Hepatocyte (in vitro differentiated cells): ENCODE results near the gene SIPA1. TPM values are rescaled to one million over a fixed set of nuclear protein-coding genes. Genes with fewer than 3 reads are reported as not detected.

ENCODE experiments used
- DNase-seq: peaks from one replicate; pipeline ENCODE4 v3.0.0-alpha.2; 2016; ENCODE audit warnings: low spot score
- H2AFZ ChIP-seq: fragments of 200-600 bp; sonication (generic); 2 replicates; pipeline ENCODE4 v1.6.0; 2016; ENCODE audit warnings: antibody characterized with exemption, mild to moderate bottlenecking
- H3K27ac ChIP-seq: fragments of 200-600 bp; sonication (generic); 2 replicates; pipeline ENCODE4 v1.5.1; 2016; ENCODE audit warnings: mild to moderate bottlenecking
- H3K27me3 ChIP-seq: fragments of 200-600 bp; sonication (generic); 2 replicates; pipeline ENCODE4 v1.6.1; 2016
- H3K36me3 ChIP-seq: fragments of 200-600 bp; sonication (generic); replicated peaks from 2 replicates; pipeline ENCODE4 v1.5.1; 2016; ENCODE audit warnings: low read depth; ENCODE audit not compliant: insufficient read depth
- H3K4me1 ChIP-seq: fragments of 200-600 bp; sonication (generic); 2 replicates; pipeline ENCODE4 v1.5.1; 2016; ENCODE audit warnings: mild to moderate bottlenecking, moderate library complexity; ENCODE audit not compliant: insufficient read depth
- H3K4me2 ChIP-seq: fragments of 200-600 bp; sonication (generic); 2 replicates; pipeline ENCODE4 v1.6.0; 2016
- H3K4me3 ChIP-seq: fragments of 200-600 bp; sonication (generic); 2 replicates; pipeline ENCODE4 v1.5.1; 2016; ENCODE audit warnings: mild to moderate bottlenecking
- H3K79me2 ChIP-seq: fragments of 200-600 bp; sonication (generic); 2 replicates; pipeline ENCODE4 v1.6.0; 2017; ENCODE audit warnings: mild to moderate bottlenecking
- H3K9me2 ChIP-seq: fragments of 200-600 bp; sonication (generic); replicated peaks from 2 replicates; pipeline ENCODE4 v1.6.0; 2017; ENCODE audit warnings: mild to moderate bottlenecking; ENCODE audit not compliant: insufficient read depth
- H3K9me3 ChIP-seq: fragments of 200-600 bp; sonication (generic); 2 replicates; pipeline ENCODE4 v1.5.1; 2016; ENCODE audit warnings: low read depth, mild to moderate bottlenecking
- H4K20me1 ChIP-seq: fragments of 200-600 bp; sonication (generic); 2 replicates; pipeline ENCODE4 v1.6.0; 2016; ENCODE audit warnings: mild to moderate bottlenecking; ENCODE audit not compliant: insufficient read depth, poor library complexity, severe bottlenecking
- EZH2 ChIP-seq: fragments of 200-600 bp; sonication (generic); IDR thresholded peaks from 2 replicates; pipeline ENCODE4 v1.6.1; 2016; ENCODE audit warnings: antibody characterized with exemption, mild to moderate bottlenecking, borderline replicate concordance
- EZH2phosphoT487 ChIP-seq: fragments of 200-600 bp; sonication (generic); IDR thresholded peaks from one replicate; pipeline ENCODE4 v1.6.1; 2018; ENCODE audit warnings: antibody characterized with exemption, mild to moderate bottlenecking, low read depth, moderate library complexity; ENCODE audit not compliant: unreplicated experiment, severe bottlenecking
- WGBS: methylation state at CpG from one replicate; pipeline ENCODE4 v1.1.6; 2016; ENCODE audit warnings: low lambda C conversion rate; ENCODE audit errors: missing lambda C conversion rate; 5-methylcytosine and 5-hydroxymethylcytosine counted together
- polyA plus RNA-seq: library from polyadenylated mRNA; unstranded; fragments of >200 nt; fragmentation: Nextera tagmentation; extraction: Ambion mirVana; gene quantifications from 2 replicates; pipeline ENCODE4 v1.2.1, GENCODE V29; 2016
- total RNA-seq: library from RNA; depleted of rRNA; stranded (reverse); fragments of >200 nt; gene quantifications from 2 replicates; pipeline ENCODE4 v1.2.3, GENCODE V29; 2014
- TF ChIP-seq, protein P1 (sequence below): fragments of 200-600 bp; sonication (generic); IDR thresholded peaks from 2 replicates; pipeline ENCODE4 v1.5.1; 2016; ENCODE audit warnings: antibody characterized with exemption, mild to moderate bottlenecking; ENCODE audit not compliant: poor library complexity

The SIPA1 gene
- total and polyA plus RNA-seq, 2 experiments from 2014 or later = 15.6 to 42.9 TPM

DNA sequence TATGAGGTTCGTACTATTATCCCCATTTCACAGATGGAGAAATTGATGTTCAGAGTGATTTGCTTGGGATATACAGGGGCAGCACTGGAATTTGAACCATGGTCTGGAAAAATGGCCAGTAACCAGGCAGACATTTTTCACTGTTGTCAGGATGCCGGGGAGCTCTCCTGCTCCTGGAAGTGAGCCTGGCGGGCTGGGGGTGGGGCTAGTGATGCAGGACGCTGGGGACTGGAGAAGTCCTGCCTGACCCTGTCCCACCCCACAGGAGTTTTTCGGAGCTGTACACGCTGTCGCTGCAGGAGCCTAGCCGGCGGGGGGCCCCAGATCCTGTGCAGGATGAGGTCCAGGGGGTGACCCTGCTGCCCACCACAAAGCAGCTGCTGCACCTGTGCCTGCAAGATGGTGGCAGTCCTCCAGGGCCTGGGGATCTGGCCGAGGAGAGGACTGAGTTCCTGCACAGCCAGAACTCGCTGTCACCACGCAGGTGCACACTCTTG lies 11.1 kb downstream of the SIPA1 start:
- Histone ChIP-seq H2AFZ (no peak overlapping the region), H3K4me2 (no peak overlapping the region), H3K36me3 (no peaks in the 10 kb centered on the region), H3K4me1 (peaks cover 22% of the 10 kb centered on the region), H3K4me3 (no peak overlapping the region), H3K27me3 (no peaks in the 10 kb centered on the region), H3K9me3 (no peaks in the 10 kb centered on the region), H4K20me1 (no peaks in the 10 kb centered on the region), H3K9me2 (no peaks in the 10 kb centered on the region), H3K27ac (no peak overlapping the region), H3K79me2 (no peaks in the 10 kb centered on the region)
- no peak for DNase-seq
- TF ChIP-seq EZH2 (no peak), EZH2phosphoT487 (no peak)
- TF ChIP-seq, protein P1, sequence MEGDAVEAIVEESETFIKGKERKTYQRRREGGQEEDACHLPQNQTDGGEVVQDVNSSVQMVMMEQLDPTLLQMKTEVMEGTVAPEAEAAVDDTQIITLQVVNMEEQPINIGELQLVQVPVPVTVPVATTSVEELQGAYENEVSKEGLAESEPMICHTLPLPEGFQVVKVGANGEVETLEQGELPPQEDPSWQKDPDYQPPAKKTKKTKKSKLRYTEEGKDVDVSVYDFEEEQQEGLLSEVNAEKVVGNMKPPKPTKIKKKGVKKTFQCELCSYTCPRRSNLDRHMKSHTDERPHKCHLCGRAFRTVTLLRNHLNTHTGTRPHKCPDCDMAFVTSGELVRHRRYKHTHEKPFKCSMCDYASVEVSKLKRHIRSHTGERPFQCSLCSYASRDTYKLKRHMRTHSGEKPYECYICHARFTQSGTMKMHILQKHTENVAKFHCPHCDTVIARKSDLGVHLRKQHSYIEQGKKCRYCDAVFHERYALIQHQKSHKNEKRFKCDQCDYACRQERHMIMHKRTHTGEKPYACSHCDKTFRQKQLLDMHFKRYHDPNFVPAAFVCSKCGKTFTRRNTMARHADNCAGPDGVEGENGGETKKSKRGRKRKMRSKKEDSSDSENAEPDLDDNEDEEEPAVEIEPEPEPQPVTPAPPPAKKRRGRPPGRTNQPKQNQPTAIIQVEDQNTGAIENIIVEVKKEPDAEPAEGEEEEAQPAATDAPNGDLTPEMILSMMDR = no peak
- WGBS = 91% methylated on average over 10 of the region's 12 CpGs

DNA sequence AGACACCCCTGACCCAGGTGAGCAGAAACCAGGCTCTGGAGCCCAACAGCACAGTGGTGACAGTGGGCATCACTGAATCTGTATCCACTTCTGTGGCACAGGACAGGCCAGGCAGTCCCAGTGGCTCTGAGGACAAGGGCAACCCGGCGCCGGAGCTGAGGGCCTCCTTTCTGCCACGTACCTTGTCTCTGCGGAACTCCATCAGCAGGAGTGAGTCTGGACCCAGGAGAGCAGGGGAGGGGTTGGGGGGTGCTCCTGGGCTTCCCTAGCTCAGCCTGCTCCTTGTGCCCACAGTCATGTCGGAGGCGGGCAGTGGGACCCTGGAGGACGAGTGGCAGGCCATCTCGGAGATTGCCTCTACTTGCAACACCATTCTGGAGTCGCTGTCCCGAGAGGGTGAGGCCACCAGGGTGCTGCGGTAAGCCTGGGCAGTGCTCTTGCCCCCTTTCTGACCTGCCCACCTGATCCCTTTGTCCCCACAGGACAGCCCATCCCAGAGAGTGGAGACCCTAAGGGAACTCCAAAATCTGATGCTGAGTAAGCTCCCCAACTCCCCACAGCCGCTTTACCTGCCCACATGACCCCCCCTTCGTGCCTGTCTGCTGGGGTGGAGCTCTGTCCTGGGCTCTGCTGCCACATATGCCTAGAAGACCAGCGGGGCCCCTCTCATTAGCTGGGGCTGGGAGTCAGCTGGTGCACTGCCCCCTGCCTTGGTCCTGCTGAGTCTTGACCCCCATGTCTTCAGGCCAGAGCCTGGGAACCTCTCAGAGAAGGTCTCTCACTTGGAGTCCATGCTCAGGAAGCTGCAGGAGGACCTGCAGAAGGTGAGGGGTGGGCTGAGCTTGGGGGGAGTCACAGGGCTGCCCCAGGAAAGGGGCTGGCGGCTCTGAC lies 12.0 kb downstream of the SIPA1 start:
- no peak overlapping the region for H3K27ac ChIP-seq
- no peaks in the 10 kb centered on the region for H3K9me2 ChIP-seq
- no peak overlapping the region for H2AFZ ChIP-seq
- no peak for DNase-seq
- no peaks in the 10 kb centered on the region for H3K36me3 ChIP-seq
- H3K4me2 ChIP-seq = no peak overlapping the region
- H3K4me3 ChIP-seq = no peak overlapping the region
- no peaks in the 10 kb centered on the region for H3K27me3 ChIP-seq
- no peaks in the 10 kb centered on the region for H4K20me1 ChIP-seq
- WGBS = 90% methylated on average over 16 of the region's 16 CpGs
- H3K79me2 ChIP-seq = peaks cover 2% of the 10 kb centered on the region
- H3K4me1 ChIP-seq = peaks cover 22% of the 10 kb centered on the region
- H3K9me3 ChIP-seq = no peaks in the 10 kb centered on the region
- no peak for TF ChIP-seq EZH2phosphoT487
- TF ChIP-seq, protein P1 = no peak
- TF ChIP-seq EZH2 = no peak

- TF ChIP-seq EZH2 = no peak
- no peak for TF ChIP-seq EZH2phosphoT487
- TF ChIP-seq, protein P1 = no peak
- 83% methylated on average over 18 of the region's 20 CpGs for WGBS
- Histone ChIP-seq H3K9me2 (no peaks in the 10 kb centered on the region), H2AFZ (no peak overlapping the region), H3K4me3 (no peak overlapping the region), H3K4me2 (no peak overlapping the region), H3K79me2 (peaks cover 2% of the 10 kb centered on the region), H3K9me3 (no peaks in the 10 kb centered on the region), H3K27me3 (no peaks in the 10 kb centered on the region), H3K4me1 (peaks cover 22% of the 10 kb centered on the region), H3K36me3 (no peaks in the 10 kb centered on the region), H3K27ac (peak overlapping the region; percentile 98), H4K20me1 (no peaks in the 10 kb centered on the region)
- DNase-seq = no peak
Observed at GRCh38 chr11:65650547-65651338, 12.8 kb downstream of the SIPA1 start.
